Subcutaneous adipose tissue (tissue), 4 donors: Measurements from ENCODE around the gene TBC1D8. TPM values are rescaled to one million over a fixed set of nuclear protein-coding genes. Genes with fewer than 3 reads are reported as not detected.

Experiments used
- CTCF ChIP-seq: fragments of 450-650 bp; IDR thresholded peaks from one replicate; pipeline ENCODE4 v1.5.1; 2016; ENCODE audit warnings: low read depth, mild to moderate bottlenecking, control low read depth, antibody characterized with exemption, moderate library complexity
- total RNA-seq, 4 donors: library from RNA; depleted of rRNA; stranded (reverse); fragments of >200 nt; gene quantifications; one replicate each; pipeline ENCODE4 v1.1.0, GENCODE V29; 2016

Gene TBC1D8
- total RNA-seq, 4 donors from 2014 or later: 21.2 to 119 (median 32.0) TPM

DNA sequence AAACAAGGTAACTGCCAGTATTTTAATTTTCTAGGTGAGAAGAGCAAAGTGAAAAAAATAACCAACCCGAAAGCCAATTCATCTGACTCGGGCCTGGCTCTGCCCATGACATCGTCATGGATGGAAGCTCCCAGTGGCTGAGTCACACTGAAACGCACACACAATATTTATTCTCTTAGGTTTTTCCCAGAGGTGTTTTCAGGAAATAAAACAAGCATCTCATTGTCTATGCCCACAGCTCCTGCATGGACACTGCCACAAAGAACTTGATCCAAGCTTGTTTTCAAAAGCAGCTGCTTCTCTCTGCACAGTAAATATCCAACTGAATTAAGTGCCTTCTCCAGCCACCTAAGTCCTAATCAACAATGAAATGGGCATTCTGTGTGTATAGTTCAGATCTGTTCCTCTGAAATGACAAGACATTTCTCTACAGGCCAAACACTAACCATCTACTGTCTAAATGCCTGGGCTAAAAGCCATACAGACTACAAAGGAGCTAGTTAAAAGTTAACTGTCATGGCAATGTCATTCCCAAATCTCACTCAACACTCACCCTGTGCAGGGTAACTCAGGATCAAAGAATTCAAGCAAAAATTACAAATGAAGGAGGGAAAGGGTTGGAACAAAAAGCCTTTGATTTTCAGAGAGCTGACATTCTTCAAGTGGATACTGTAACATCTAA is 86.2 kb downstream of the TBC1D8 start:
- no peak for TF ChIP-seq CTCF

DNA sequence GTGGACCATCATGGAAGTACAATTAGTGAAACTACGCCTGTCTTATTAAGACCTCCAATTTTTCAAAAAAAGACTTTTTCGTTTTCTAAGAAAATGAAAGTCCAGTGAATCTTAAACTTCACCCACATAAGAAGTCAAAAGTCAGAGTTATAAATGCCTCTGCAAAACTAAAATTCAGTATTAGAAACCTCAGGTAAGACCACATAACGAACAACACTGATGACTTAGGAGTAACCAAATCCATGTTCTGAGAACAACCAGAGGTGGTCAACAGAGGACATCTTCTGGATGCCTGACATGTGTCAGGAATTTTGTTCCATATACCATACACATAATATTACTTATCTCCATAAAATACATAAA is 86.7 kb downstream of the TBC1D8 start:
- TF ChIP-seq CTCF: no peak

DNA sequence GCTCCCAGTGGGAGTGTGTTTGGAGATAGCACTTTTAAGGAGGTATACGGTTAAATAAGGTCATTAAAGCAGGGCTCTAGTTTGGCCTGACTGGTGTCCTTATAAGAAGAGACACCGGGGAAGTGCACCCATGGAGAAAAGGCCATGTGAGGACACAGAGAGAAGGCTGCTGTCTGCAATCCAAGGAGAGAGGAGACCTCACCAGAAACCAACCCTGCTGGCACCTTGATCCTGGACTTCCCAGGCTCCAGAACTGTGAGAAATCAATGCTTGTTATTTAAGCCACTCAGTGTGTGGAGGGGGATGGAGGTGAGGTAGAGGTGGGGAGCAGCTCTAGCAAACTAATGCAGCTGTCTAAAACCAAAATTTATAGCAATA is 87.1 kb downstream of the TBC1D8 start:
- no peak for TF ChIP-seq CTCF

DNA sequence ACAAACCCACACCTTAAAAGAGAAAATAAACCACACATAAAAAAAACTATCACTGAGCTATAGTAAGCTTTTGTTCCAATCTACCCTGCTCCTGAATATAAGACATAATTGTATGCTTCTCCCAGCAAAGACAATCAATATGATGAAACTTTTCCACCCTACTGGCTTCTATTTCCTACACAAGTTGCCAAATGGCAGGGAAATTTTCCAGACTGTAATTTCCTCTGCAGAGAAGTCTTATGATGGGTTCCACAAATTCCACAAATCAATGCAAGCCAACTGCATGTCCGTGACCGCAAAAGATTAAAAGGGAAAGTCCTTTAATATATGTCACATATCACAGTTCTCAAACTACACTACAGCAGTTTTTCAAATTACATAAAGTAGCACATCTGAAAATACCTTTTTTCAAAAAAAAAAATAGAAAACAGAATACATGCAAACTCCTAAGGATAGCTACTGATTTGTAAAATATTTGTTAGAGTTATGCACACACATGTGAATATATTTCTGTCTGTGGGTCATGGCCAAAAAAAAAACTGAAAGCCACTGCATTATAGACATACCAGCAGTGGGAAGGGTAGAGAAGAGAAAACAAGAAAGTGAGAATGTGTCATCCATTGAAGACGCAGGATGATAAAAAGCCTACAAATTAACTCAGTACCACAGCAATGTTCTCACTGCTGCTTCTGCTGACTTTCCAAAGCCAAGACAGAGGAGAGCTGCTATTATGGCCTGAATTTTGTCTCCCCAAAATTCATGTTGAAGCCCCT is 87.6 kb downstream of the TBC1D8 start:
- TF ChIP-seq CTCF: no peak

DNA sequence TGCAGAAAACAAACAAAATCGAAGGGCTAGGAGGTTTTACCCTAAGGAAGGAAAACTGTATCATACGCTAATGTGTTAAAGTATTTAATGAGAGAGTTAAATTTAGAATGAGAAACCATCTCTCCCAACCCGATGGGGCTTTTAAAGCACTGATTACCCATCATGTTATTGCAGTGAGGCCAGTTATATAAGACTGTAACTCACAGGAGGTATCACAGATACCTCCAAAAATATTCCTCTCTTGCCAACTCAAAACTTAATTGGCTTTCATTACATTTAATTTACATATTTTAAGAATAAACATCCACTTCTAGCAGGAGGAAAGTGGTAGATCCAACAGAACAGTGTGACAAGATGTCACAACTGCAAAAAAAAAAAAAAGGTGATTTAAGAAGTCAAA is 92.8 kb downstream of the TBC1D8 start:
- no peak for TF ChIP-seq CTCF

GRCh38 chr2:101057051-101057933 is 93.9 kb downstream of the TBC1D8 start:
- no peak for TF ChIP-seq CTCF

- TF ChIP-seq CTCF: no peak
Observed at GRCh38 chr2:101053117-101053516, 98.1 kb downstream of the TBC1D8 start.
